Peyer's patch (tissue), 4 donors: ENCODE measurements around the gene LZTFL1.

Experiments
- CTCF ChIP-seq, 6 experiments: fragments of 450-650 bp in 4 of 6; fragments of 200-600 bp in 2 of 6; sonication (generic) in 1 of 6; IDR thresholded peaks; one replicate each; pipeline ENCODE4 v1.5.1; 2017 to 2019; ENCODE audit warnings: antibody characterized with exemption in 6 of 6, mild to moderate bottlenecking in 3 of 6, moderate library complexity in 1 of 6
- POLR2A ChIP-seq, 2 donors: fragments of 450-650 bp; IDR thresholded peaks; one replicate each; pipeline ENCODE4 v1.5.1; 2017; ENCODE audit warnings: antibody characterized with exemption in 2 of 2, mild to moderate bottlenecking in 2 of 2, moderate library complexity in 2 of 2

DNA sequence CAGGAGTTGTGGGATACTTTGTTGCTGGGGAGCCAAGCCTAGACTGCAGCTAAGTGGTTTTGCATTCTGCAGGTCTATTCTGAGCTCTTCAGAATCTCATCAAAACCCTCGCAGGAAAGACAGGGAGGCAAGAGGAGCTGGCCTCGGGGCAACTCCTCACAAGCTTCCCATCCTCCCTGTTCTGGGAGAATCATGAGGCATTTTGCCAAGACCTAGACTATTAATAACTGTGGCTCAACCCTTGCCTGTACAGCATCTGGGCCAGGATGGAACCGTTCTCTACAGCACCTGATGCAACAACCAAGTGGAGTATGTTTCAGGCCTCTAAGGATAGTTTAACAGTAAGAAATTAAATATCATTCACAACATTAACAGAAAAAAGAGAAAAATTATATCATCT, 25.4 kb downstream of the LZTFL1 start:
- TF ChIP-seq CTCF (IDR thresholded peaks at IDR 0.05) = no peak
- no peak for TF ChIP-seq POLR2A (IDR thresholded peaks at IDR 0.05)
